Stimulated activated CD8-positive, alpha-beta memory T cell treated with anti-CD3 and anti-CD28 coated beads, Interleukin-12 subunit alpha, Interleukin-12 subunit beta, amount 100 ng/mL, for 4 hours (primary cell): ENCODE measurements around the gene TJP1.
"Not testable (repeated sequence)": the region's sequence is repeated elsewhere in the genome, so short reads cannot be mapped to it uniquely, and the experiment has no call there.

Experiments
- DNase-seq: peaks from one replicate; pipeline ENCODE4 v3.0.0-alpha.2; 2020; ENCODE audit warnings: low read depth

TJP1 gene

DNA sequence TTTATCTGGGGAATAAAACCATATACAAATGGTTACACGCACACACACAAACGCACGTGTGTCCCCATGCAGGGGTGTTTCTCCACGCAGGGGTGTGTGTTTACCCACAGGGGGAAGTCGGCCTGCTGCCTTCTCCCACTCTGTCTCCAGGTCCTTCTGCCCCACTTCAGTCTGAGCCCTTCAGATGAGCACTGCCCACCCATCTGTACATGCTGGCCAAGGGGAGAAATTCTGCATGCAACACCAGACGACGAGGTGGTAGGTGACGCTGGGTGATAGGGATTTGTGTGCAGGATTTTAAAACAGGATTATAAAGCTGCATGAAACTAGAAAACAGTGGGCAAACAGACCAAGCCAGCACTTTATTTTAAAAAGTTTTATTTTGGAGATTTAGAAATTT is 122.5 kb downstream of the TJP1 start:
- no peak for DNase-seq

DNA sequence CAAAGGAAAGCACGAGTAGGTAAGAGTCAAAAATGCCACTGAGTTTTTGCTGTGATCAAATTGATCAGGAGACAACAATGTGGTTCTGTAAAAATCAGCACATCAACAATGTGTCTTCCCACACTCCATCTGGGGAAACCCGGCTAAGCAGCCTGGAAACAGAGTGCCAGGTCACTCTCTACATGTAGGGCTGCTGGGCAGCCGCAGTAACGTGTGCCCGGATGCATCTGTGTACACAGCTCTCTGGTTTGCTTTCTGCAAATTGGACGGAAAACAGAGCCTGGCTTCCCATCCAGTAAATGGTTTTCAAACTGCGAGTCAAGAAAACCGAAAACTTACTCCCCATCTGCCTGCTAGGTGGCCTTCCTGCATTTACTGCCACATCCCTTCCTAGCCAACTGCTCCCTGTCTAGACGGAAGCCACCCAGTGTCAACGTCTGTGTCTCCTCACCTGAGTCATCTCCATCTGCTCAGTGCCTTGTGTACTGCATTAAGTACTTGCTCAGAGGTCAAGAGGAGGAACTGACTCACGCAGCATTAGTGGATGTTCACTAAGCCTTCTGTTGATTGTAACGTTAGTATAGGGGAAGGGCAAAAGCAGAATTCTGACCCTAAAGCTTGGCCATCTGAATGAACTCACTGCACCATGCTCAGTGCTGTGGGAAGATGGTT is 124.1 kb downstream of the TJP1 start:
- DNase-seq: no peak

DNA sequence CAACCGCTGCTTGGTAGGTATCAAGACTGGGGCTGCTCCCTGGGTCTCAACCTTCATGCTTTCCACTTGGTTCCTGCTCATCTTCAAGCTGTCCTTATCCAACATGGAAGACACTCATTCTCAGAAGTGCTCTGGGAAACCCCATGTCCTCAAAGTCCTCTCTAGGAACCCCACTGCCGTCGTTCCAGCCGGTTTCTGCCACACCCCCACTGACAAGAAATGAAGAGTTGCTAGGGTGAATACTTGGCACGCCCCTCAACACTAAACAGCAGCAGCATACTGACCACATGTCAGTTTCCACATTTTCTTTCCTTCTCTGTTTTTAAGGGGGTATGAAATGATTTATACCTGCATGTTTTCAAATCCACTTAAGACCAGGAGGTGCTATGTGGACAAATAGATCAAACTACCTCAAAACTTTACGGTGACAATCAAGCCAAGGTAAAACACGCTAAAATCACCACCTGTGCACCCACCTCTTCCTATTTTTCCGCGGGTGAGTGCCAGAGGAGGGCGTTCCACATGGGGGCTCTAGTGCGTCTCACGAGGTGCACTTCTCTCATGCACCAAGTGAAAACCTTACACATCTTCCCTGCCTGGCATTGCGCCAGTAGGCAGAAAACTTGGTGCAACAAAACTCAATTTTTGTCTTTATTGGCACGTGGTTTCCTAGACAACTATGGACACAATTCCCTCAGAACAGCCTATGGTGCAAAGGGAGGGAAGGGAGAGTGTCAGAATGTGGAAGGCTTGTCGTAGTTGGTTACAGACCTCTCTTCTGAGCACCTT is 125.1 kb downstream of the TJP1 start:
- DNase-seq: no peak

DNA sequence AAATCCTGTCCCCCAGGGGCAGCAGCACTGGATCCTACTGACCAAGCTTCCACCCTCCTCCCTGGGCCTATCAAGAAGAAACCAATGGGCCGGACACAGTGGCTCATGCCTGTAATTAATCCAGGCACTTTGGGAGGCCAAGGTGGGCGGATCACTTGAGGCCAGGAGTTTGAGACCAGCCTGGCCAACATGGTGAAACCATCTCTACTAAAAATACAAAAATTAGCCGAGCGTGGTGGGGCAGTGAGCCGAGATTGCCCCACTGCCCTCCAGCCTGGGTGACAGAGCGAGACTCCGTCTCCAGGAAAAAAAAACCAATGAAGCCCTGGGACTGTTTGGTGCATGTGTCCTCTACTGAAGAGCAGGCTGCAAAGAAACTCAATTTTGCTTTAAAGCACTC is 125.8 kb downstream of the TJP1 start:
- DNase-seq: not testable (repeated sequence)

DNA sequence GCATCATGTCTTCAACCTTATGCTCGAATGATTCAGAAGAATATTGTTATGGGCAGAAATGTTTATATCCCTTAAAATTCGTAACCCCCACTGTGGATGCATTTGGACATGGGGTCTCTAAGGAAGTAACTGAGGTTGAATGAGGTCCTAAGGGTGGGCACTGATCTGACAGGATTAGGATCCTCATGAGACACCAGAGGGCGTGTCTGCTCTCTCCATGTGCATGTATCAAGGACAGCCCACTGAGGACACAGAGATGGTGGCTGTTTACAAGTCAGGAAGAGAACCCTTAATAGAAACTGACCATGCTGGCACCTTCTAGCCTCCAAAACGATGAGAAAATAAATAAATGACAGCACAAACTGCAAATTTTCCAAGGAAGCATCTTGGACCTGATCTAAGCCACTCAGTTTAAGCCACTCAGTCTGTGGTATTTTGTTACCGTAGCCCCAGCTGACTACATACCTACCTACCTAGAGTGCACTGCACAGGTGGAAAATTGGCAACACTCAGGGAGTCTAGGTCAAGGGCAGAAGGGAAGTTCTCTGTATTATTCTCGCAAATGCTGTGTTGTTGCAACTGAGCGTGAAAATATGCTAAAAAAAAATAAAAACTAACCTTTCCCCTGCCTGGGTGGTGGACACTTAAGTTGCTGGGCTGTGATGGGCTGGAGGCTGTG is 126.6 kb downstream of the TJP1 start:
- no peak for DNase-seq

DNA sequence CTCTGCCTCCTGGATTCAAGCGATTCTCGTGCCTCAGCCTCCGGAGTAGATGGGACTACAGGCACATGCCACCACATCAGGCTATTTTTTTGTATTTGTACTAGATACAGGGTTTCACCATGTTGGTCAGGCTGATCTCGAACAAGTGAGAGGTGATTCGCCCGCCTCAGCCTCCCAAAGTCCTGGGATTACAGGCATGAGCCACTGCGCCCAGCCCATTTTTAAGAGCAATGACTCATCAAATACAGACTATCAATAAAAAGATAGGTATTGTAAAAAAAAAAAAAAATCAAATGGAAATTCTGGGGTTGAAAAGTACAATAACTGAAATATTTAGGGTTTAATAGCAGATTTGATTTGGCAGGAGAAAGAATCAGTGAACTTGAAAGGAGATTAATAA is 129.0 kb downstream of the TJP1 start:
- DNase-seq: no peak

DNA sequence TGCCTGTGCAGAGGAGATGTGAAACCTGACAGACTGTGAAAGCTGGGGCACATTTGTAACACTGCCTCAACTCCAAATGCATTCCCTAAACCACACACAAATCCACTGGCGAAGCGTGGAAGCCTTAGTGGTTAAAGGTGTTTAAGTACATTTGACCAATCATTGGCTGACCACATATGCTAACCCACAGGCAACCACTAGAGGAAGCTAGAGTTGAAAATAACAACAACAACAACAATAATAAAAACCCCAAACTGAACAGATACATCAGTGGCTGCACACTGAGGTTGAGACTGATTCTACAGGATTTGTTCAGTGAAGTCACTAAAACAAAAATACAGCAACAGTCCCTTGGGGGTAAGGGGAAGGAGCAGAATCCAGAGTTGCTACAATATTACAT is 129.7 kb downstream of the TJP1 start:
- DNase-seq: no peak

DNA sequence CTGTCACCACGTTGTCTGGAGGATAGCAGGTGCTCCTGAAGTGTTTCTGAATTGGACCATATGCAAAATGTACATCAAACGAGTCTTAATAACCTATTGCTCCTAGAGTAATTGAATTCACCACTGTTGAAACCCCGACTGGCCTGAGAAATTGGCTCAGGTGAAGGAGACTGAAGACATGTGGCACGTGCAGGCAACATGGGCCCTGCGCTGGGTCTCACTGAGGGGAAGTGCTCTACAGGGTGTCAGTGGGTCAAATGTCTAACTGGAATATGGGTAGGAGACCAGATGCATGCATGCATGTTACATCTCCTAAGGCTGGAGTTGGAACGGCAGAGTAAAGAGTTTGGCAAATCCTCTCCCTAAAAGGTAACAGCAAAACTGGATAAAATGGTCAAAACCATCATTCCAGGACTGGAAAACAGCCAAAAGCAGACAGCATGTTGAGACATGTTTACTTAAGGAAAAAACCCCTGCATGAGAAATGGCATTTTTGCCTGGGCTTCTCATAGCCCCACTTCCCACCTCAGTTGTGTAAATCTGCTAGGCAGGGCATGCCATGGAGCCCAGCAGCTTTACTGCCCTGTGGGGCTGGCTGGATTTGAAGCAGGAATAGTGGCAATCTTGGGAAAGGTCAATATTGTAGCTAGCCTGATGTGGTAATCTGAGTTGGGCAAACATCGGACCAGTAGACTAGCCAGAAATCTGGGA is 131.3 kb downstream of the TJP1 start:
- no peak for DNase-seq

DNA sequence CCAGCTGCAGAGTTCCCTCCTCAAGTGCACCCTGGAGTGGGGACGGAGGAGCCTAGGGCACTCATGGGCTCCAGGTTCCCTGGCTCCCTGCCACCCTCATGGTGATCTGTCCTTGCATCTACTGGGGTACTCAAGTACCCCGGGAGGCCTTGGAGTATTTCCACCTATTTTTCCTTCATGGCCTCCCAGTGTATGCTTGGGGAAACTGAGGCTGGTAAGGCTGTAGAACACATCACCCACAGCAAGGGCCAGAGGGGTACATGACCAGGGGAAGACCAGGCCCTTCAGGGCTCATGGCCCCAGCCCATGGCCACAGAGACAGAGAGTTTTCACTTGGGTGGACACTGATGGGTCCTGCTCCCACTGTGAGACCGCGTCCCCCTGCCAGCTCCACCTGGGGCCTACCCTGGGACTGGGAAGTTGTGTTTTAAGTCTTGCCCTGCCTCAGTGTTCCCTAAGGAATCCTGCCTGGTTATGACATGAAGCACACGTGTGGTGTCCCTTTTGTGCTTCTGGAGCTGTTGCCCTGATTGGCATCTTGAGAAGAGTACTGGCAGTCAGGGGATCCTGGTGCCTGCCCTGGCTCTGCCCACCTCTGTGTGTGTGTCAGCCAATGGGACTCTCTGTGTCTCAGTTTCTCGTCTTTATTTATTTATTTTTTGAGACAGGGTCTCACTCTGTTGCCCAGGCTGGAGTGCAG is 132.8 kb downstream of the TJP1 start:
- DNase-seq: no peak

DNA sequence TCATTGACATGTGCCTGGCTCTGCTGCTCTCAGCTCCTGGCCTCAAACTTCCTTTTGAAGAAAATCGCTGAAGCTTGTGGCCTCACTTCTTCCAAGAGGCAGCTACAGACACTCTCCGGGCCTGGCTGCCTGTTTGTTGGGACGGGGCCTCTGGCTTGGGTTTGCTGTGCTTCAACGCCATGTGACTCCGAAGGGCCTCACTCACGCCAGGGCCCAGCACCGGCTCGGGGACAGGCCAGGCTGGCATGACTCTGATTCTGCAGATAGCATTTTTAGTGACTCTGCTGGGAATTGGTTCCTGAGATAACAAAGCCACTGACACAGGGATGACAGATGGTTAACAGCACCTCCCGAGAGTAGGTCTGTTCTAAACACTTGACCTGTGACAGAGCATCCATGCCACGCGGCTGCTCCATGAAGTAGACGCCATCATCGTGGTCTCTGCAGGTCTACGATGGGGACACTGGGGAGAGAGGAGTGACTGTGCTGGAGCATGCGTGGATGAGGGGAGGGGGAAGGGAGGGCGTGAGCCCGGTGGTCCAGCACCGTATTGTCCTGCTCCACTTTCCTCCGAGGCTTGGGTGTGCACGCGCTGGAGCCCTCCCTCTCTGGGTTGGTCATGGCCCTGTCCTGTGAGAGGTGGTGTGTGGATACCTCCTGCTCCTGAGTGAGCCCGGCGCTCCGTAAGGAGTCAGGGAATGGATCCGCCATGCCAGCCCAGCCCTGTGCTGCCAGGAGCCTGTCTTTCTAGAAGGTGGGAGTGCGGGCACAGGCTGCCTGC is 133.6 kb downstream of the TJP1 start:
- DNase-seq: no peak

DNA sequence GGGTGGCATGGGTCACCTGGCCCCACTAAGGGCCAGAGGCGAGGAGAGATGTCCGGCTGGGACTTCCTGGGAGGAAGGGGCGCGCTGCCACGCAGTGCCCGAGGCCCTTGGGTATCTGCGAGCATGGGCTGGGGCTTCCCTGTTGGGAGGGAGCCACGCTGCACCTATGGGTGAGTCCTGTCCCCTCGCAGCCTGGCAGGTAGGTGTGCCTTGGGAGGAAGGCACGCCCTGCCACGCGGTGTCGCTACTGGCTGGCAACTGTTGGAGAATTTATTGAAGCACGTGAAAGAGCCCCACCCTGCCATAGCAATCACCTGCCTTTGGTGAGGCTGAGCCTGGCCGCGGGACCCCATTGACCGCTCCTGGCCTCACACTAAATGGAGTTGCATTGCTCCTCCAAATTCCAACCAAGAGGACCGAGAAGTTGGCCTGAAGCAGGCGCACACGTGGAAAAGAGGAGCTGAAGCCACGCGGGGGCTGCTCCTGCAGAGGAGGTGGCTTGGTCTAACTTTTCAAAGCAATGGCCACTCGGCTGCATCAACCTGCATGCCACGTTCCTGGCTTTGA is 134.2 kb downstream of the TJP1 start:
- no peak for DNase-seq

DNA sequence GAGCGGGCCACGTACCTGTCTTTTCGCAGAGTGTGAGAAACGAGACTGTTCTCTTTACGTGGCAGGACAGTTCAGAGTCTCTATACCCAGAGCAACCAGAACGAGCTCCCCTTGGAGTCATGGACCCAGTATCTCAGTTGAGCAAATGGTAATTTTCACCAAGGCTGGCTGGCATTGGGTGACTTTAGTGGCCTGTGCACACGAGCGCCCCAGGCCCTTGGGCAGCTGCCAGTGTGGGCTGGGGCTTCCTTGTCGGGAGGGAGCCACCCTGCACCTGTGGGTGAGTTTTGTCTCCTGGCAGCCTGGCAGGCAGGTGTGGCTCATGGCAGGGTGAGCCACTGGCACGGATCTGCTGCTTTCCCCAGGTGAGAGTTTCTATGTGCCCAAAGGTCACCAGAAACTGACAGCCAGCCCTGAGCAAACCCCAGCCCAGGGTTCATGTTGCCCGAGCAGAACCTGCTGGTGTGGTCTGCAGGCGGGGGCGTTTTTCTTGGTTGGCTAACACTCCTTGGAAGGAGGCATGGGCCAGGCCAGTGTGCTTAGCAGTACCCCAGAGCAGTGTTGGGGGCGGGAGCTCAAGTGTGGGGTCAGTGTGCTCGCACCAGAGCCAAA is 135.0 kb downstream of the TJP1 start:
- no peak for DNase-seq

DNA sequence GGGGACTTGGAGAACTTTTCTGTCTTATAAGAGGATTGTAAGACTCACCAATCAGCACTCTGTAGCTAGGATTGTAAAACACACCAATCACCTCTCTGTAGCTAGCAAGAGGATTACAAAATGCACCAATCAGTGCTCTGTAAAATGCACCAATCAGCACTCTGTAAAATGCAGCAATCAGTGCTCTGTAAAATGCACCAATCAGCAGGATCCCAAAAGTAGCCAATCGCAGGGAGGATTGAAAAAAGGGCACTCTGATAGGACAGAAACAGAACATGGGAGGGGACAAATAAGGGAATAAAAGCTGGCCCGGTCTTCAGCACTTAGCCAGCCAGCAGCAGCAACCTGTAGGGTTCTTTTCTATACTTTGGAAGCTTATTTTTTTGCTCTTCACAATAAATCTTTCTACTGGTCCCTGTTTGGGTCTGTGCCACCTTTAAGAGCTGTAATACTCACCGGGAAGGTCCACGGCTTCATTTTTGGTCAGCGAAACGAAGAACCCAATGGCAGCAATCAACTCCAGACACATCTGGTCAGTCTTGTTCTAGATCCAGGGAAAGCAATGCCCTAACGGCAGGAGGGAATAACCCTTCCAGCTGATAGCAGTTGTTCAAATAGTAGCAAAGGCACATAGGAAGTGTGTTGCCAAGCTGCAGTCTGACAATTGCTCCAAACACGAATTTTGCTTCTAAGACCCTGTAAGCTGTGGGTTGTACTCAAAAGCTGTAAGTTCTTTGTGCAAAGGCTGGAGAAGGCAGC is 135.6 kb downstream of the TJP1 start:
- DNase-seq: no peak

DNA sequence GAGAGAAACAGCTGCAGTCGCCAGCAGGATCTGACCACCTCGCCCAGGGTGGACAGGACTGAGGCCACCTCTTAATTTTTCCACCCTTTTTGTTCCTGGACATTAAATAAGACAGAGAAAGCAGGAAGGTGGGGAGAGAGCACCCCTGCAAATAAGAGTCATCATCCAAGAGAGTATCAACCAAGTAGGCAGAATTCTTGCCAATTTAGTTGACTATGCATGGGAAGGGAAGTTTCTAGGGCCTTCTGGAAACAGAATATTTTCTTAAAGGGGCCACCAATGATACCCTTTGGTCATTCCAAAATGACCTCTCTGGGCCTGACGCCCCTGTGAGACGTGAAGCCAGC is 136.2 kb downstream of the TJP1 start:
- DNase-seq: no peak

DNA sequence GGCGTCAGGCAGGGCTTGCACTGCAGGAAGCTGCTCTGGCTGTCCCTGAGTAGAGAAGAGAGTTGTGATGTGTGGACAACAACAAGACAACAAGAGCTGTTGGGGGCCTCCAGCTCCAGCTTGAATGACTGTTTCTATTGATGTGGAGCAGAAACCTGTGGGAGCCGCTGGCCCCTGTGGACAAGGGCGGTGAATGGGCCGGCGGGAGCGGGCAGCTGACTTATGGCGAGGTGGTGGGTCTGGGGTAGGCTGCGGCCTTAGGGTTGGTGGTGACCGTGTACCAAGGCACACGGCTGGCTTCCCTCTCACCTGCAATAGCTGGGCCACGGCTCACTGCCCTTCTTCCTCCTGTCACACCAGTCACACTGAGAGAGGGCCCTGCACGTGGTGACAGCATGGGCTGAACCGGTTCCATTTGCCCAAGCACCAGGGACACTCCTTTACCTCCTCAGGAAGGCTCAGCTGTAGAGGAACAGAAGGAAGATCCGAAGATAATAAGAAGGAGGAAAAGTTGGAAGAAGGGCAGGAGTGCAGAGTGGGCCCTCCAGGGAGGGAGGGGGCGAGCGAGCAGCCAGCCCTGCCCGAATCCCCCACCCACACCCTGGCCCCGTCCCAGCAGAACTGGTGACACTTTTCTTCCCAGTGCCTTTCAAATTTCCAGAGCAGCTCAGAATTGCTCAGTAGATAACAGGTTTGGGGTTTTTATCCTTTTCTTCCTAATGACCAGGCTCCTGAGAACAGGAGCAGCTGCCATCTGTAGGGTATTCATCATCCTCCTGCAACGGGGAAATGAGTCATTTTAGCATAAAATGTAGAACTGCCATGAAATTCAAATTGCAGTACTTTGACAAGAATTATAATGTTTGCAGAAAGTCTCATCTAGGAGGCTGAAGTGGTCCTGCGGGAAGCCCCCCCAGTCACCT is 136.9 kb downstream of the TJP1 start:
- DNase-seq: no peak

DNA sequence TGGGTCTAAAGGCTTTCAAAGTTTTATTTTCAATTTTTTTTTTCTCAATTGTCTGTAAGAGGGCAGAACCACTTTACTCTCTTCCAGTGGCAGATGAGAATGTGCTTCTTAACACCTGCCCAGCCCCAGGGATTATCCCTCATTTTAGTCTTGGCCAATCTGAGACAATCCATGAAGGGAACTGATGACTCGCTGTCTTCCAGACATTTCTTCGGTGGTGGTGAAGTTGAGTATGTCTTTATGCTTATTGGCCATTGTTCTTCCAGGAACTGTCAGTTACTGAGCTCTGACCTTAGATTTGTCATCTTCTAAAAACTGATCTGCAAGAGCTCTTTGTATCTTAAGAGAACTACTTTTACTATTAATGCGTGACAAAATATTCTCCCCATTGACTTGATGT is 139.5 kb downstream of the TJP1 start:
- DNase-seq: no peak

DNA sequence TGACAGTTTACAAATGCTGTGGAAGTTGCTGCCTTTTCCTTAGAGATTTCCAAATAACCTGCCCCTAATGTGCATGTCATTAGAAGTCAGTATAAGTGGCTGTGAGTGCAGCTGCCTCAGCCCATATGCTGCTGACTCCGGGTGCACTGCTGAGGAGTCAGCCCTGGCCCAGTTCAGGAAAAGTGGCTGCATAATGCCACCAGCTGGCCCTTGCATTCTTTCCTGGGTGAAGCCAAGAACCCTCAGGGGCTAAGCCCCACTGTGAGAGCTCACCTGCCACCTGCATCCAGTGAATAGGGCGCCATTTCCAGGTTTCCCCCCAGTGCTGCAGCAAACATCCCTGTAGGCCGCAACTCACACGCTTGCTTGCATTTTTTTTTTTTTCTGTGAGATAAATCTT is 139.9 kb downstream of the TJP1 start:
- no peak for DNase-seq

DNA sequence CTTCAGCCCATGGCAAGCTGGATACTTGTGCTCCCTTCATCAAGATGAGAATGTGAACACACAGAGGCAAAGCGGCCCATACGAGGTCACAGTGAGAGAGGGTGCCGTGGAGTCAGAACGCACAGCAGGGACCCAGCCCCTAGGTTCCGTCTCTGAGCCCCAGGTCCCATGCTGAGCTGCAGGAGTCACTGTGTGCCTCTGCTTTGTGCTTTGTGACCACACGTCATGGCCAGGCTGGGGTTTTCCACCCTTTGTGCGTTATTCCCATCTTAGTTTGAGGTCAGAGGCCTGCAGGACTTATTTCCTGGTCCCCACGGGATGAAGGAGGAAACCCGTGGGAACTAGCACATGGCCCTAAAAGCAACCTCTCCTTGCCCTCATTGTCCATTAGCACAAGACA is 140.3 kb downstream of the TJP1 start:
- no peak for DNase-seq
